ENCODE data around the gene SH3RF3.

DNA sequence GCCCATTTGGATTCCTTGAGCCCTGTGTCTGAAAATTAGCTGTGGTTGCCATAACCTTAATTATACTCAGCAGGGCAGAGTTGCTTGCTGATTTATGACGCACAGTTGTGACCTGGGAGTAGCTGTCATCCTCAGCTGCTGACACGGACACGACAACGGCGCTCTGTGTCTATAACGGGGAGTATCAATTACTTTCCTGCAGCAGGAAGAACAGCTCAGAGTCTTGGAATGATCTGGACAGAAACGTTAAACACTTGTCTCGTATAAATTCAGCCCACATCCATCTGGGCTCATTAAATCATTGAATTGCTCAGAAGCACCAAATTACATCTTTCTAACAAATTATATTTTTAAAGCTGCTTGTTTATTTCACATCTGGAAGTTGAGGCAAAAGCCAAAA, 368.5 kb downstream of the SH3RF3 start:
- TF ChIP-seq CTCF (IDR thresholded peaks at IDR 0.05 in 2 of 3, conservative IDR thresholded peaks at IDR 0.05 in 1 of 3; ENCODE audit: control insufficient read depth in 2 of 3, extremely low read depth in 1 of 3, insufficient read depth in 1 of 3, low read depth in 3 of 3, low read length in 3 of 3) = no peak
- no peak for TF ChIP-seq PML (IDR thresholded peaks at IDR 0.05; ENCODE audit: low read length)
- TF ChIP-seq ZNF274 (IDR thresholded peaks at IDR 0.05; ENCODE audit: insufficient read depth, insufficient read length) = no peak

Measured in GM12878 (cell line).